Gastroesophageal sphincter (tissue), 2 donors: ENCODE measurements around the gene TEC.

Experiments
- POLR2A ChIP-seq, 2 donors: fragments of 450-650 bp; IDR thresholded peaks; one replicate each; pipeline ENCODE4 v1.6.1; 2017; ENCODE audit warnings: antibody characterized with exemption in 2 of 2, mild to moderate bottlenecking in 2 of 2, moderate library complexity in 1 of 2
- POLR2AphosphoS5 ChIP-seq: sonication (generic); formaldehyde crosslinking; IDR thresholded peaks from one replicate; pipeline ENCODE4 v1.6.1; 2017; ENCODE audit warnings: antibody characterized with exemption

- no peak for TF ChIP-seq POLR2A (IDR thresholded peaks at IDR 0.05)
- no peak for TF ChIP-seq POLR2AphosphoS5
Measured at GRCh38 chr4:48121180-48121579, 148.5 kb downstream of the TEC start.
